GM12872 (cell line): Measurements from ENCODE around the gene ZNF827.

Experiments used
- CTCF ChIP-seq: IDR thresholded peaks from 3 replicates; pipeline ENCODE4 v1.5.1; 2011; ENCODE audit warnings: low read depth, mild to moderate bottlenecking, low read length, moderate library complexity; ENCODE audit not compliant: insufficient read depth

ZNF827 gene

GRCh38 chr4:145912376-145912775 is 26.2 kb downstream of the ZNF827 start:
- TF ChIP-seq CTCF, result no peak

- no peak for TF ChIP-seq CTCF
Measured at GRCh38 chr4:145909773-145910172, 28.9 kb downstream of the ZNF827 start.

GRCh38 chr4:145909281-145909715 is 29.3 kb downstream of the ZNF827 start:
- TF ChIP-seq CTCF, result no peak

- no peak for TF ChIP-seq CTCF
Measured at GRCh38 chr4:145907812-145908211, 30.8 kb downstream of the ZNF827 start.

GRCh38 chr4:145907390-145907789 is 31.2 kb downstream of the ZNF827 start:
- TF ChIP-seq CTCF, result no peak

GRCh38 chr4:145904413-145905177 is 34.0 kb downstream of the ZNF827 start:
- no peak for TF ChIP-seq CTCF

- no peak for TF ChIP-seq CTCF
Measured at GRCh38 chr4:145902522-145902921, 36.1 kb downstream of the ZNF827 start.
